ENCODE data around the gene LIMK2. TPM values are rescaled to one million over a fixed set of nuclear protein-coding genes. Genes with fewer than 3 reads are reported as not detected.

LIMK2 gene
- total and polyA plus RNA-seq, 10 of the 15 experiments (the other 5 are each of a cell fraction or from before 2014, with no cell fraction given), result 2.9 to 40.4 (median 26.7) TPM

DNA sequence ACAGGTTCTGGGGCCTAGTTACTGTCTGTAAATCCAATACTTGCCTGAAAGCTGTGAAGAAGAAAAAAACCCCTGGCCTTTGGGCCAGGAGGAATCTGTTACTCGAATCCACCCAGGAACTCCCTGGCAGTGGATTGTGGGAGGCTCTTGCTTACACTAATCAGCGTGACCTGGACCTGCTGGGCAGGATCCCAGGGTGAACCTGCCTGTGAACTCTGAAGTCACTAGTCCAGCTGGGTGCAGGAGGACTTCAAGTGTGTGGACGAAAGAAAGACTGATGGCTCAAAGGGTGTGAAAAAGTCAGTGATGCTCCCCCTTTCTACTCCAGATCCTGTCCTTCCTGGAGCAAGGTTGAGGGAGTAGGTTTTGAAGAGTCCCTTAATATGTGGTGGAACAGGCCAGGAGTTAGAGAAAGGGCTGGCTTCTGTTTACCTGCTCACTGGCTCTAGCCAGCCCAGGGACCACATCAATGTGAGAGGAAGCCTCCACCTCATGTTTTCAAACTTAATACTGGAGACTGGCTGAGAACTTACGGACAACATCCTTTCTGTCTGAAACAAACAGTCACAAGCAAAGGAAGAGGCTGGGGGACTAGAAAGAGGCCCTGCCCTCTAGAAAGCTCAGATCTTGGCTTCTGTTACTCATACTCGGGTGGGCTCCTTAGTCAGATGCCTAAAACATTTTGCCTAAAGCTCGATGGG is 66.7 kb downstream of the LIMK2 start:
- TF ChIP-seq, protein P1, sequence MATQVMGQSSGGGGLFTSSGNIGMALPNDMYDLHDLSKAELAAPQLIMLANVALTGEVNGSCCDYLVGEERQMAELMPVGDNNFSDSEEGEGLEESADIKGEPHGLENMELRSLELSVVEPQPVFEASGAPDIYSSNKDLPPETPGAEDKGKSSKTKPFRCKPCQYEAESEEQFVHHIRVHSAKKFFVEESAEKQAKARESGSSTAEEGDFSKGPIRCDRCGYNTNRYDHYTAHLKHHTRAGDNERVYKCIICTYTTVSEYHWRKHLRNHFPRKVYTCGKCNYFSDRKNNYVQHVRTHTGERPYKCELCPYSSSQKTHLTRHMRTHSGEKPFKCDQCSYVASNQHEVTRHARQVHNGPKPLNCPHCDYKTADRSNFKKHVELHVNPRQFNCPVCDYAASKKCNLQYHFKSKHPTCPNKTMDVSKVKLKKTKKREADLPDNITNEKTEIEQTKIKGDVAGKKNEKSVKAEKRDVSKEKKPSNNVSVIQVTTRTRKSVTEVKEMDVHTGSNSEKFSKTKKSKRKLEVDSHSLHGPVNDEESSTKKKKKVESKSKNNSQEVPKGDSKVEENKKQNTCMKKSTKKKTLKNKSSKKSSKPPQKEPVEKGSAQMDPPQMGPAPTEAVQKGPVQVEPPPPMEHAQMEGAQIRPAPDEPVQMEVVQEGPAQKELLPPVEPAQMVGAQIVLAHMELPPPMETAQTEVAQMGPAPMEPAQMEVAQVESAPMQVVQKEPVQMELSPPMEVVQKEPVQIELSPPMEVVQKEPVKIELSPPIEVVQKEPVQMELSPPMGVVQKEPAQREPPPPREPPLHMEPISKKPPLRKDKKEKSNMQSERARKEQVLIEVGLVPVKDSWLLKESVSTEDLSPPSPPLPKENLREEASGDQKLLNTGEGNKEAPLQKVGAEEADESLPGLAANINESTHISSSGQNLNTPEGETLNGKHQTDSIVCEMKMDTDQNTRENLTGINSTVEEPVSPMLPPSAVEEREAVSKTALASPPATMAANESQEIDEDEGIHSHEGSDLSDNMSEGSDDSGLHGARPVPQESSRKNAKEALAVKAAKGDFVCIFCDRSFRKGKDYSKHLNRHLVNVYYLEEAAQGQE (IDR thresholded peaks at IDR 0.05; ENCODE audit: low read depth, low read length), result no peak
- TF ChIP-seq RCOR1 (conservative IDR thresholded peaks at IDR 0.05; ENCODE audit: low read depth, low read length) (no peak), BRCA1 (IDR thresholded peaks at IDR 0.05; ENCODE audit: low read depth, low read length) (no peak), RAD51 (IDR thresholded peaks at IDR 0.05) (no peak)
- RAD21 ChIA-PET (ENCODE audit: unreplicated experiment), result interaction anchor here (0.7 kb wide), 1 partner anchor 12 kb away, joined by 4 read pairs; no protein-coding TSS in a partner anchor
- Histone ChIP-seq H3K4me2 (ENCODE audit: control insufficient read depth, insufficient read depth) (no peak overlapping the region), H3K9me3 (replicated peaks; ENCODE audit: control insufficient read depth, insufficient read depth, low read length) (no peaks in the 10 kb centered on the region), H4K20me1 (ENCODE audit: control insufficient read depth, insufficient read depth) (no peaks in the 10 kb centered on the region), H3K27me3 (replicated peaks in 1 of 2; ENCODE audit: control insufficient read depth in 2 of 2, insufficient read depth in 2 of 2, low read length in 1 of 2) (no peaks in the 10 kb centered on the region), H3K36me3 (ENCODE audit: control insufficient read depth in 2 of 2, insufficient read depth in 2 of 2, low read length in 1 of 2) (peaks cover 13 to 14% of the 10 kb centered on the region in 2 experiments; a peak in 3 of 4 replicates), H3K4me3 (no peak overlapping the region), H2AFZ (ENCODE audit: control insufficient read depth, low read depth, low read length) (no peak overlapping the region), H3K79me2 (ENCODE audit: control insufficient read depth, insufficient read depth, low read length) (no peaks in the 10 kb centered on the region), H3K9ac (ENCODE audit: control insufficient read depth, insufficient read depth, low read length) (no peak overlapping the region), H3K27ac (ENCODE audit: control insufficient read depth, insufficient read depth) (no peak overlapping the region), H3K4me1 (ENCODE audit: control insufficient read depth, insufficient read depth, low read length) (no peaks in the 10 kb centered on the region)
- intact Hi-C loops (cut with micrococcal nuclease; ENCODE audit: unreplicated experiment), result no loop called here
- BruUV-seq (replicated peaks), result no TSS peak
- WGBS (ENCODE audit: insufficient coverage, insufficient replicate concordance, low lambda C conversion rate, missing lambda C conversion rate), result 93% methylated on average over 6 of the region's 6 CpGs
- DNase-seq (ENCODE audit: low read depth, low spot score) (no peak), ATAC-seq (no peak), FAIRE-seq (no peak)
- SMC1A ChIA-PET (ENCODE audit: uncharacterized antibody, unreplicated experiment), result no interaction called here
- CTCF ChIA-PET, result no interaction called here
- POLR2A ChIA-PET, result interaction anchor here (0.9 kb wide), 1 partner anchor 11 kb away, joined by 3 read pairs; no protein-coding TSS in a partner anchor
- in situ Hi-C loops (cut with MboI), result no loop called here

All from GM12878 (cell line).